ENCODE data around the gene RAPGEF2. TPM values are rescaled to one million over a fixed set of nuclear protein-coding genes. Genes with fewer than 3 reads are reported as not detected.
A peak's percentile ranks its signal among the peaks of the same experiment; 100 is the strongest.

The RAPGEF2 gene
- total and polyA plus RNA-seq, 7 experiments from 2014 or later = 0.72 to 35.2 (median 20.7) TPM

GRCh38 chr4:159396151-159396550 lies 293.3 kb downstream of the RAPGEF2 start:
- ChIA-PET CTCF (no interaction called here), POLR2A (no interaction called here)
- peaks cover 3 to 21% (median 14%) of the 10 kb centered on the region in 5 donors for H3K27me3 Mint-ChIP-seq
- DNase-seq (no peak), ATAC-seq (no peak)
- H3K36me3 ChIP-seq (ENCODE audit: control insufficient read depth in 2 of 3, insufficient read depth in 3 of 3, low read length in 3 of 3) = no peaks in the 10 kb centered on the region
- H3K27ac ChIP-seq (ENCODE audit: low read depth, low read length) = no peak overlapping the region
- H3K27ac Mint-ChIP-seq = no peak overlapping the region
- no peaks in the 10 kb centered on the region for H3K27me3 ChIP-seq (ENCODE audit: control insufficient read depth in 2 of 2, insufficient read depth in 2 of 2, low read length in 2 of 2)
- peaks cover 0 to 4% (median 0%) of the 10 kb centered on the region in 7 donors for H3K4me1 Mint-ChIP-seq
- peaks cover 0 to 3% (median 0%) of the 10 kb centered on the region in 11 donors for H3K9me3 Mint-ChIP-seq
- H3K4me3 ChIP-seq (ENCODE audit: low read length) = no peak overlapping the region
- no peaks in the 10 kb centered on the region for H3K9me3 ChIP-seq (ENCODE audit: control insufficient read depth in 2 of 3, low read length in 3 of 3)
- H3K4me3 Mint-ChIP-seq = no peak overlapping the region
- intact Hi-C loops (cut with micrococcal nuclease) = no loop called here
- no peaks in the 10 kb centered on the region for H3K4me1 ChIP-seq (ENCODE audit: control insufficient read depth in 2 of 2, insufficient read depth in 2 of 2, low read length in 2 of 2)
- no peaks in the 10 kb centered on the region for H3K36me3 Mint-ChIP-seq

GRCh38 chr4:159398236-159398638 lies 295.4 kb downstream of the RAPGEF2 start:
- no peak overlapping the region for H3K4me3 Mint-ChIP-seq
- H3K4me3 ChIP-seq (ENCODE audit: low read length) = no peak overlapping the region
- no peaks in the 10 kb centered on the region for H3K4me1 ChIP-seq (ENCODE audit: control insufficient read depth in 2 of 2, insufficient read depth in 2 of 2, low read length in 2 of 2)
- H3K9me3 ChIP-seq (ENCODE audit: control insufficient read depth in 2 of 3, low read length in 3 of 3) = no peaks in the 10 kb centered on the region
- H3K4me1 Mint-ChIP-seq = peaks cover 0 to 11% (median 0%) of the 10 kb centered on the region in 7 donors
- peaks cover 0 to 3% (median 0%) of the 10 kb centered on the region in 11 donors for H3K9me3 Mint-ChIP-seq
- H3K27ac ChIP-seq (ENCODE audit: low read depth, low read length) = no peak overlapping the region
- no peak for DNase-seq
- ATAC-seq = no peak
- CTCF ChIA-PET = no interaction called here
- no peaks in the 10 kb centered on the region for H3K27me3 ChIP-seq (ENCODE audit: control insufficient read depth in 2 of 2, insufficient read depth in 2 of 2, low read length in 2 of 2)
- H3K27me3 Mint-ChIP-seq = peaks cover 8 to 25% (median 21%) of the 10 kb centered on the region in 5 donors
- POLR2A ChIA-PET = no interaction called here
- intact Hi-C loops (cut with micrococcal nuclease) = no loop called here
- H3K36me3 Mint-ChIP-seq = no peaks in the 10 kb centered on the region
- H3K36me3 ChIP-seq (ENCODE audit: control insufficient read depth in 2 of 3, insufficient read depth in 3 of 3, low read length in 3 of 3) = no peaks in the 10 kb centered on the region
- H3K27ac Mint-ChIP-seq = no peak overlapping the region

- Histone ChIP-seq H3K27ac (ENCODE audit: low read depth, low read length) (no peak overlapping the region), H3K4me1 (ENCODE audit: control insufficient read depth in 2 of 2, insufficient read depth in 2 of 2, low read length in 2 of 2) (no peaks in the 10 kb centered on the region), H3K4me3 (ENCODE audit: low read length) (no peak overlapping the region), H3K27me3 (ENCODE audit: control insufficient read depth in 2 of 2, insufficient read depth in 2 of 2, low read length in 2 of 2) (no peaks in the 10 kb centered on the region), H3K36me3 (ENCODE audit: control insufficient read depth in 2 of 3, insufficient read depth in 3 of 3, low read length in 3 of 3) (no peaks in the 10 kb centered on the region), H3K9me3 (ENCODE audit: control insufficient read depth in 2 of 3, low read length in 3 of 3) (no peaks in the 10 kb centered on the region)
- H3K27me3 Mint-ChIP-seq = peaks cover 8 to 25% (median 21%) of the 10 kb centered on the region in 5 donors
- H3K9me3 Mint-ChIP-seq = peaks cover 0 to 3% (median 0%) of the 10 kb centered on the region in 11 donors
- intact Hi-C loops (cut with micrococcal nuclease) = no loop called here
- ChIA-PET CTCF (interaction anchor here (0.6 kb wide), 1 partner anchor 1238 kb away, joined by 3 read pairs; no protein-coding TSS in a partner anchor), POLR2A (no interaction called here)
- ATAC-seq (peak; percentile 36), DNase-seq (no peak)
- H3K27ac Mint-ChIP-seq = no peak overlapping the region
- H3K4me1 Mint-ChIP-seq = peaks cover 0 to 11% (median 0%) of the 10 kb centered on the region in 7 donors
- no peaks in the 10 kb centered on the region for H3K36me3 Mint-ChIP-seq
- no peak overlapping the region for H3K4me3 Mint-ChIP-seq
These were observed 297.8 kb downstream of the RAPGEF2 start for GRCh38 chr4:159400558-159401225.

GRCh38 chr4:159401226-159401712 lies 298.4 kb downstream of the RAPGEF2 start:
- Mint-ChIP-seq H3K4me3 (no peak overlapping the region), H3K9me3 (peaks cover 0 to 3% (median 0%) of the 10 kb centered on the region in 11 donors), H3K4me1 (peaks cover 0 to 11% (median 0%) of the 10 kb centered on the region in 7 donors), H3K27me3 (peaks cover 8 to 25% (median 19%) of the 10 kb centered on the region in 5 donors), H3K27ac (peak overlapping the region in 1 of 9 donors; percentile 36), H3K36me3 (no peaks in the 10 kb centered on the region)
- Histone ChIP-seq H3K4me3 (ENCODE audit: low read length) (no peak overlapping the region), H3K9me3 (ENCODE audit: control insufficient read depth in 2 of 3, low read length in 3 of 3) (no peaks in the 10 kb centered on the region), H3K27me3 (ENCODE audit: control insufficient read depth in 2 of 2, insufficient read depth in 2 of 2, low read length in 2 of 2) (no peaks in the 10 kb centered on the region), H3K36me3 (ENCODE audit: control insufficient read depth in 2 of 3, insufficient read depth in 3 of 3, low read length in 3 of 3) (no peaks in the 10 kb centered on the region), H3K4me1 (ENCODE audit: control insufficient read depth in 2 of 2, insufficient read depth in 2 of 2, low read length in 2 of 2) (no peaks in the 10 kb centered on the region), H3K27ac (ENCODE audit: low read depth, low read length) (no peak overlapping the region)
- intact Hi-C loops (cut with micrococcal nuclease) = no loop called here
- POLR2A ChIA-PET = no interaction called here
- CTCF ChIA-PET = interaction anchor here (0.6 kb wide), 1 partner anchor 1238 kb away, joined by 3 read pairs; no protein-coding TSS in a partner anchor
- ATAC-seq = peak; percentile 45
- no peak for DNase-seq

- Histone ChIP-seq H3K4me1 (ENCODE audit: control insufficient read depth in 2 of 2, insufficient read depth in 2 of 2, low read length in 2 of 2) (no peaks in the 10 kb centered on the region), H3K27ac (ENCODE audit: low read depth, low read length) (no peak overlapping the region), H3K4me3 (ENCODE audit: low read length) (no peak overlapping the region), H3K9me3 (ENCODE audit: control insufficient read depth in 2 of 3, low read length in 3 of 3) (no peaks in the 10 kb centered on the region), H3K27me3 (ENCODE audit: control insufficient read depth in 2 of 2, insufficient read depth in 2 of 2, low read length in 2 of 2) (no peaks in the 10 kb centered on the region), H3K36me3 (ENCODE audit: control insufficient read depth in 2 of 3, insufficient read depth in 3 of 3, low read length in 3 of 3) (no peaks in the 10 kb centered on the region)
- CTCF ChIA-PET = no interaction called here
- Mint-ChIP-seq H3K27ac (peak overlapping the region in 1 of 9 donors; percentile 36), H3K9me3 (peaks cover 0 to 3% (median 0%) of the 10 kb centered on the region in 11 donors), H3K36me3 (no peaks in the 10 kb centered on the region), H3K4me3 (no peak overlapping the region), H3K4me1 (peaks cover 0 to 11% (median 0%) of the 10 kb centered on the region in 7 donors), H3K27me3 (peaks cover 8 to 25% (median 17%) of the 10 kb centered on the region in 5 donors)
- intact Hi-C loops (cut with micrococcal nuclease) = no loop called here
- no peak for DNase-seq
- POLR2A ChIA-PET = no interaction called here
- no peak for ATAC-seq
These were observed 299.0 kb downstream of the RAPGEF2 start for GRCh38 chr4:159401791-159402380.
